Measurements from ENCODE around the gene CRYZ. TPM values are rescaled to one million over a fixed set of nuclear protein-coding genes. Genes with fewer than 3 reads are reported as not detected.
"Not testable (repeated sequence)": the region's sequence is repeated elsewhere in the genome, so short reads cannot be mapped to it uniquely, and the experiment has no call there.

The CRYZ gene
- total and polyA plus RNA-seq, 2 of the 8 experiments (the other 6 are each of a cell fraction or from before 2014, with no cell fraction given), result 20.5 to 43.8 TPM

- not testable (repeated sequence) for FAIRE-seq; H3K18ac ChIP-seq (ENCODE audit: extremely low read depth, low read length)
These were observed 7.6 kb upstream of the CRYZ start for GRCh38 chr1:74740307-74740980.

More at GRCh38 chr1:74740307-74740980, 7.6 kb upstream of the CRYZ start:
- H3K14ac ChIP-seq (ENCODE audit: insufficient read length); H3K56ac ChIP-seq (replicated peaks; ENCODE audit: insufficient read length, low read depth, low read length); H3K27ac ChIP-seq (ENCODE audit: low read depth, low read length); H3K79me2 ChIP-seq (ENCODE audit: control insufficient read depth in 1 of 2, insufficient read depth in 2 of 2, low read length in 2 of 2); H2BK120ac ChIP-seq (replicated peaks; ENCODE audit: low read depth, low read length); POLR2A ChIA-PET (ENCODE audit: partially characterized antibody); H3K23ac ChIP-seq (ENCODE audit: insufficient read length); H2BK5ac ChIP-seq (ENCODE audit: low read depth, low read length); H4K20me1 ChIP-seq (replicated peaks in 1 of 2; ENCODE audit: control insufficient read depth in 1 of 2, insufficient read depth in 2 of 2, low read length in 2 of 2); H2BK15ac ChIP-seq (ENCODE audit: low read length); H3K4me2 ChIP-seq (ENCODE audit: insufficient read depth in 1 of 2, low read depth in 2 of 2, low read length in 2 of 2); H3K9ac ChIP-seq (replicated peaks in 1 of 4; ENCODE audit: extremely low read depth in 1 of 4, low read depth in 3 of 4, low read length in 3 of 4); H2BK12ac ChIP-seq (ENCODE audit: low read depth, low read length); H3K23me2 ChIP-seq (ENCODE audit: low read depth, low read length); H3K4me3 ChIP-seq (ENCODE audit: extremely low read depth in 1 of 4, insufficient read depth in 2 of 4, low read depth in 3 of 4, low read length in 4 of 4); H2AFZ ChIP-seq (ENCODE audit: low read length); H3K79me1 ChIP-seq (ENCODE audit: low read depth, low read length); DNase-seq (ENCODE audit: low read depth in 1 of 2, low spot score in 2 of 2); H4K91ac ChIP-seq (replicated peaks; ENCODE audit: insufficient read length, low read length); H3K4me1 ChIP-seq (replicated peaks in 1 of 4; ENCODE audit: control insufficient read depth in 3 of 4, insufficient read depth in 4 of 4, low read length in 3 of 4); H3K27me3 ChIP-seq (replicated peaks in 1 of 4; ENCODE audit: control insufficient read depth in 3 of 4, extremely low read depth in 1 of 4, insufficient read depth in 3 of 4, low read length in 3 of 4); H3K4ac ChIP-seq (replicated peaks; ENCODE audit: insufficient read length, low read depth, low read length); H2AK5ac ChIP-seq (ENCODE audit: low read depth, low read length); H2BK20ac ChIP-seq (ENCODE audit: low read length); H4K5ac ChIP-seq (ENCODE audit: insufficient read length, low read depth, low read length); H4K8ac ChIP-seq (ENCODE audit: extremely low read depth, insufficient read depth, low read length): not testable (repeated sequence)
- WGBS, 2 experiments (ENCODE audit: extremely low coverage in 1 of 2, insufficient coverage in 1 of 2, insufficient read length in 1 of 2, insufficient replicate concordance in 2 of 2, low coverage in 1 of 2, low lambda C conversion rate in 2 of 2, missing lambda C conversion rate in 1 of 2), result 91% methylated on average over 13 of the region's 13 CpGs; no CpG with 5 or more reads in 1 of the 2 experiments
- H3K36me3 ChIP-seq (ENCODE audit: control insufficient read depth in 2 of 4, insufficient read depth in 4 of 4, low read length in 3 of 4), result peaks cover 4 to 46% (median 24%) of the 10 kb centered on the region in 4 experiments; a peak in 7 of 8 replicates
- CTCF ChIA-PET (ENCODE audit: partially characterized antibody), result interaction anchor here (0.7 to 0.9 kb wide), 2 partner anchors 29 to 245 kb away, joined by 3 to 4 read pairs; no protein-coding TSS in a partner anchor
- H3K9me3 ChIP-seq (ENCODE audit: insufficient read depth in 2 of 2, low read depth in 1 of 2, low read length in 1 of 2), result peaks cover 5 to 14% of the 10 kb centered on the region in 2 experiments; a peak in 2 of 4 replicates
